Parathyroid adenoma (tissue), 2 donors: ENCODE results near the gene HMCN1.

Experiments used
- H2AFZ ChIP-seq: fragments of 300-600 bp; sonication (generic); one replicate; pipeline ENCODE4 v1.7.0; 2017; ENCODE audit warnings: antibody characterized with exemption, mild to moderate bottlenecking
- H3K27ac ChIP-seq: fragments of 300-600 bp; sonication (generic); one replicate; pipeline ENCODE4 v1.7.0; 2017
- H3K27me3 ChIP-seq: fragments of 300-600 bp; sonication (generic); one replicate; pipeline ENCODE4 v1.7.0; 2017; ENCODE audit warnings: low read length; ENCODE audit not compliant: control insufficient read depth, insufficient read depth
- H3K36me3 ChIP-seq: fragments of 300-600 bp; sonication (generic); one replicate; pipeline ENCODE4 v1.7.0; 2017; ENCODE audit warnings: low read length; ENCODE audit not compliant: control insufficient read depth, insufficient read depth
- H3K4me1 ChIP-seq: fragments of 300-600 bp; sonication (generic); one replicate; pipeline ENCODE4 v1.7.0; 2017; ENCODE audit warnings: control low read depth
- H3K4me2 ChIP-seq: fragments of 300-600 bp; sonication (generic); one replicate; pipeline ENCODE4 v1.7.0; 2017; ENCODE audit warnings: low read length
- H3K4me3 ChIP-seq: fragments of 300-600 bp; sonication (generic); one replicate; pipeline ENCODE4 v1.7.0; 2017; ENCODE audit warnings: low read depth, low read length
- H3K79me2 ChIP-seq: fragments of 300-600 bp; sonication (generic); one replicate; pipeline ENCODE4 v1.7.0; 2017; ENCODE audit warnings: control low read depth
- H3K9ac ChIP-seq: fragments of 300-600 bp; sonication (generic); one replicate; pipeline ENCODE4 v1.7.0; 2017; ENCODE audit warnings: mild to moderate bottlenecking
- H3K9me3 ChIP-seq: fragments of 300-600 bp; sonication (generic); one replicate; pipeline ENCODE4 v1.7.0; 2017; ENCODE audit warnings: low read length; ENCODE audit not compliant: control insufficient read depth
- TF ChIP-seq, protein P1 (sequence below): fragments of 300-600 bp; sonication (generic); IDR thresholded peaks from one replicate; pipeline ENCODE4 v1.7.0; 2017; ENCODE audit warnings: antibody characterized with exemption, mild to moderate bottlenecking
- donor health status: primary hyperparathyroidism.

Gene HMCN1

DNA sequence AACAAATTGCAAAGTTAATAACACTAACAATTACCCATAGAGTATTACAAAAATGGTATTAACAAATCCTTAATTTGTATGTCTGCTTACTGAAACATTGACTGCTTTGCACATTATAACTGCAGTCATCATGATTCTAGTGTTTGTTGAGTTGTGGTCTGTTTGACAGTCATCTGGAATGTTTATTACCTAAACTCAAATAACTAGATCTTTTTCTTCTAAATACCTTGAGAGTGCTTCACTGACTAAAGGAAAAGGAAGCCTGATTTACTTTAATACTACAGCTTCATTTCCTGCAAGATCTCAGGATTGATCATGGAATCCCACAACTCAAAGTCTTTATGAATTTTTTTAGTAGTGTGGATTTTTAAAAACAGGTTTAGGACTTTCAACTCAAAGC, 70.0 kb downstream of the HMCN1 start:
- H3K9ac ChIP-seq = no peak overlapping the region
- TF ChIP-seq, protein P1, sequence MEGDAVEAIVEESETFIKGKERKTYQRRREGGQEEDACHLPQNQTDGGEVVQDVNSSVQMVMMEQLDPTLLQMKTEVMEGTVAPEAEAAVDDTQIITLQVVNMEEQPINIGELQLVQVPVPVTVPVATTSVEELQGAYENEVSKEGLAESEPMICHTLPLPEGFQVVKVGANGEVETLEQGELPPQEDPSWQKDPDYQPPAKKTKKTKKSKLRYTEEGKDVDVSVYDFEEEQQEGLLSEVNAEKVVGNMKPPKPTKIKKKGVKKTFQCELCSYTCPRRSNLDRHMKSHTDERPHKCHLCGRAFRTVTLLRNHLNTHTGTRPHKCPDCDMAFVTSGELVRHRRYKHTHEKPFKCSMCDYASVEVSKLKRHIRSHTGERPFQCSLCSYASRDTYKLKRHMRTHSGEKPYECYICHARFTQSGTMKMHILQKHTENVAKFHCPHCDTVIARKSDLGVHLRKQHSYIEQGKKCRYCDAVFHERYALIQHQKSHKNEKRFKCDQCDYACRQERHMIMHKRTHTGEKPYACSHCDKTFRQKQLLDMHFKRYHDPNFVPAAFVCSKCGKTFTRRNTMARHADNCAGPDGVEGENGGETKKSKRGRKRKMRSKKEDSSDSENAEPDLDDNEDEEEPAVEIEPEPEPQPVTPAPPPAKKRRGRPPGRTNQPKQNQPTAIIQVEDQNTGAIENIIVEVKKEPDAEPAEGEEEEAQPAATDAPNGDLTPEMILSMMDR = no peak
- H3K4me1 ChIP-seq = no peaks in the 10 kb centered on the region
- H3K4me2 ChIP-seq = no peak overlapping the region
- no peaks in the 10 kb centered on the region for H3K36me3 ChIP-seq
- H3K27me3 ChIP-seq = no peaks in the 10 kb centered on the region
- H3K9me3 ChIP-seq = no peaks in the 10 kb centered on the region
- H3K4me3 ChIP-seq = no peak overlapping the region
- H3K27ac ChIP-seq = no peak overlapping the region
- H3K79me2 ChIP-seq = no peaks in the 10 kb centered on the region
- H2AFZ ChIP-seq = no peak overlapping the region

DNA sequence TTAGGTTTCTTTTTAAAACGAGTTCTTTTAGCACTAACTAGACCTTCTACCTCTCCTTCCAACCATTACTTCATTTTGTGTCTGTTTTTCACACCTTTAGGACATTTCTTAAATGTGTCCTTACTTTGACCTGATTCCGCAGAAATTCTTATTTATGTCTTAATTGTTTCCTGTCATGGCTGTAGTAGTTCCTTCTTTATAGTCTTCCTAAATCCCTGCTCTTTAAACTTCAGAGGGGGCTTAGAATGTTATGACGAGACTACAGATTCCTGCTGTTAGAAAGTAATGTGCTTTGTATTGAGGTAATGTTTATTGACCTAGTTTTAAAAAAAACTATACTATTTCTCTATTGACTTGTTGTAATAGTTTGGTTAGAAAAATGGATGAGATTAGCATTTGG, 70.4 kb downstream of the HMCN1 start:
- Histone ChIP-seq H3K27ac (no peak overlapping the region), H3K9me3 (no peaks in the 10 kb centered on the region), H3K4me2 (no peak overlapping the region), H2AFZ (no peak overlapping the region), H3K27me3 (no peaks in the 10 kb centered on the region), H3K4me1 (no peaks in the 10 kb centered on the region), H3K36me3 (no peaks in the 10 kb centered on the region), H3K79me2 (no peaks in the 10 kb centered on the region), H3K4me3 (no peak overlapping the region), H3K9ac (no peak overlapping the region)
- TF ChIP-seq, protein P1 = no peak

DNA sequence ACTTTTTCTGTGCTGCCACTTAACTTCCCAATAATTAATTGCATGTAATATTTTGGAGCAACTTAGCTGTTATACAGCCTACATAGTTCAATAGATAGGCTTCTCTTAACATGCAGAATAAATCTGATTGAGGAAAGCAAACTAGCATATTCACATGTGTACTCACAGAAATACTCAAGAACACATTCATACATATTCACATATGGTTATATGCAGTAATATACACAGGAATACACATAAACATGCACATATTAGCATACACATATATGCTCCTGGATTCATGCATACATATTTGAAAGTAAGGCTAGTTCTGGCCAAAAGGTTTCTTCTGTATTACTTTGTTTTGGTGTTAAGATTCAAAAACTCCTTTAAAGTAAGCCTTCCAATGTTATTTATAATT, 73.1 kb downstream of the HMCN1 start:
- Histone ChIP-seq H3K9me3 (no peaks in the 10 kb centered on the region), H3K4me1 (no peaks in the 10 kb centered on the region), H3K36me3 (no peaks in the 10 kb centered on the region), H3K27ac (no peak overlapping the region), H3K27me3 (no peaks in the 10 kb centered on the region), H3K9ac (no peak overlapping the region), H3K4me2 (no peak overlapping the region), H2AFZ (no peak overlapping the region), H3K4me3 (no peak overlapping the region), H3K79me2 (no peaks in the 10 kb centered on the region)
- TF ChIP-seq, protein P1 = no peak

DNA sequence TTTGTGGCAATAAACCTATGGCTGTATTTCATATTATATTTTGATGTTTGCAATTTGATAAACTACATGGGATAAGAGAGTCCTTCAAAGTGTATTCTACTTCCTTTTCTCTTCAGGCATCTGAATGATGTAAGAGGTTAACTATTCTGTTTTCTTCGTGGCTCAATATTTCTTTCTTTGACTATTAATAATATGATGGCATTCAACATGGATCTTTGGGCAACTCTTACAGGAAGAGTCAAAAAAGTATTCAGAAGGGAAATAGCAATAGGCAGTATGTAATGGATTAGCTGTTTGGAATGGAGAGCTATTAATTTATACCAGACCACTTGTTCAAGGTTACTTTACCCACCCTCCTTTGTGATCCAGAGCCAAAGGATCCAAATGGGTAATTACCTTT, 74.4 kb downstream of the HMCN1 start:
- TF ChIP-seq, protein P1 = no peak
- H3K79me2 ChIP-seq = no peaks in the 10 kb centered on the region
- no peaks in the 10 kb centered on the region for H3K27me3 ChIP-seq
- H2AFZ ChIP-seq = no peak overlapping the region
- H3K9me3 ChIP-seq = no peaks in the 10 kb centered on the region
- H3K4me2 ChIP-seq = no peak overlapping the region
- no peak overlapping the region for H3K9ac ChIP-seq
- no peaks in the 10 kb centered on the region for H3K4me1 ChIP-seq
- H3K4me3 ChIP-seq = no peak overlapping the region
- H3K36me3 ChIP-seq = no peaks in the 10 kb centered on the region
- no peak overlapping the region for H3K27ac ChIP-seq

DNA sequence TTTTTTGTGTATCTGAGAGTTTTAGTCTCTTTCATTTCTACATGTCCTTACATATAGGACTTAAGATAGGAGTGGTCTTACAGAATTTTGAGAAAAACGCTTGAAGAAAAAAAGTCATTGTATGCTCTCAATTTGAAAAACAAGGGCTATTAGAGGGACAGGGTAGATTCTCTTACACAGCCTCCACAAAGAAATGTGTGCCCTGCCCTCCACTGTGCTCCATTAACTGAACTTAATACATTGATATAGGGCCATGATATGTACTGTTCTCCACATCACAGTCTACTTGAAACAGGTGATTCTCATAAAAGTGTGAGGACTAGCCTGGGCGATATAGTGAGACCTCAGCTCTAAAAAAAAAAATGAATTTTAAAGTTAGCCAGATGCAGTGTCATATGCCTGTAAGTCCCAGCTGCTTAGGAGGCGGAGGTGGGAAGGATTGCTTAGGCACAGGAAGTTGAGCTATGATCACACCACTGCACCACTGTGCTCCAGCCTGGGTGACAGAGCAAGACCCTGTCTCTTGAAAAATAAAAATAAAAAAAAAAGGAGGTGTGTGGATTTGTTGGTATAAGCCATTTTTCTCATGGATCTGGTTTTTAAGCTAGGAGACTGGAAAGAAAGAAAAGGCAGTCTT, 77.0 kb downstream of the HMCN1 start:
- H3K4me3 ChIP-seq = no peak overlapping the region
- H3K4me2 ChIP-seq = no peak overlapping the region
- no peaks in the 10 kb centered on the region for H3K4me1 ChIP-seq
- no peaks in the 10 kb centered on the region for H3K9me3 ChIP-seq
- no peaks in the 10 kb centered on the region for H3K27me3 ChIP-seq
- no peak overlapping the region for H3K27ac ChIP-seq
- H3K36me3 ChIP-seq = no peaks in the 10 kb centered on the region
- TF ChIP-seq, protein P1 = no peak
- H2AFZ ChIP-seq = no peak overlapping the region
- no peak overlapping the region for H3K9ac ChIP-seq
- no peaks in the 10 kb centered on the region for H3K79me2 ChIP-seq
